ENCODE results near the gene THEM4.

The THEM4 gene

GRCh38 chr1:151833172-151833900 lies 76.0 kb downstream of the THEM4 start:
- DNase-seq, result no peak

GRCh38 chr1:151832318-151832980 lies 76.9 kb downstream of the THEM4 start:
- DNase-seq, result no peak

DNA sequence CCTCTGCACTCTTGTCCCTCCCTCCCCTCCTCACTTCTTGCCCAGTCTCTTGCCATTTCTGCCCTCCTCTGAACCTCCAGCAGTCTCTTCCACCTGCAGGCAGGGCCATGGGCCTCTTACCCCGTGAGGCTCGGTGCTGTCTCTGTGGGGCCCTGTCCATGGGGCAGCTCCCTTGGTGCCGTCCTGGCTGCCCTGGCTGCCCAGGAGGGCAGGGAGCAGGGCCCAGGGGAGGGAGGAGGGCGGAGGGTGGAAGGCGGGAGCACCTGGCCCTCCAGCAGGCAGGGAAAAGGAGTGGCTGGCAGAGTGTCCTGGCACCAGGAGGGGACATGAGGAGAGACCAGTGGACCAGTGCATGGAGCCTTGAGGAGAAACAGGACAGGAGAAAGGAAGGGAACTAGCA lies 77.7 kb downstream of the THEM4 start, which contains the start of gene RORC:
Gene RORC, minus strand, starts transcription at position 198 of the 400 bp plus-strand sequence. Its CDS starts 38 bp downstream, at position 160.
- no peak for DNase-seq

DNA sequence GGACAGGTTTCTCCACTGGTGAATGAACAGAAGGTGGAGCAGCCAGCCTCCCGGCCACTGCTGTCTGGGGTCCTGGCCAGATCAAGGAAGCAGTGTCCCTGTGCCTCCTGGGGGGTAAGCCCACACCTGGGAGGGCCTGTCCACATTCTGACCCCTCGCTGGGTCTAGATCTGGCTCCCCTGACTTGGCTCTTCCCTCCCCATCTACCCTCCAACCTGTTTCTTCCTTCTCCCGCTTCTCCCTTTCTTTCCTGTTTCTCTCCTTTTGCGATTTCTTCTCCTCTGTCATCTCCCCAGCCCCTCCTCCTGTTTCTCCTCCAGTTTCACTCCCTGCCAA lies 78.1 kb downstream of the THEM4 start:
- no peak for DNase-seq

DNA sequence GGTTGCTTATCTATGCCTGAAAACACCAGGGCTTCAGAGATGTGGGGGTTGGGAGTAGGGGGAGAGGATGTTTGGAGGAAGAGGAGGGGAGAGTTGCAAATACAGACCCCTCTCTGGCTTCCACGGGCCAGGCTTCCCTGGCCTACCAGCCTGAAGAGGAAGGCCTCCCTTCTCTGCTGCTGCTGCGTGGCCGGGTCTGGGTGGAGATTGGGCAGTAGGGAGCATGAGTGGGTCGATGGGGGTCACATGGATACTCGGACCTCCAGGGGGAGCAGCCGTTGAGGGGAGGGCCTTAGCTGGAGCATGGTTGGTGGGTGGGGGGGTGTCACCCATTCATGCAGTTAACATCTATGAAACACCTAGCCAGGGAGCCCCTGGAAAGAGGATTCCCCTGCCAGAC lies 79.3 kb downstream of the THEM4 start:
- DNase-seq, result no peak

DNA sequence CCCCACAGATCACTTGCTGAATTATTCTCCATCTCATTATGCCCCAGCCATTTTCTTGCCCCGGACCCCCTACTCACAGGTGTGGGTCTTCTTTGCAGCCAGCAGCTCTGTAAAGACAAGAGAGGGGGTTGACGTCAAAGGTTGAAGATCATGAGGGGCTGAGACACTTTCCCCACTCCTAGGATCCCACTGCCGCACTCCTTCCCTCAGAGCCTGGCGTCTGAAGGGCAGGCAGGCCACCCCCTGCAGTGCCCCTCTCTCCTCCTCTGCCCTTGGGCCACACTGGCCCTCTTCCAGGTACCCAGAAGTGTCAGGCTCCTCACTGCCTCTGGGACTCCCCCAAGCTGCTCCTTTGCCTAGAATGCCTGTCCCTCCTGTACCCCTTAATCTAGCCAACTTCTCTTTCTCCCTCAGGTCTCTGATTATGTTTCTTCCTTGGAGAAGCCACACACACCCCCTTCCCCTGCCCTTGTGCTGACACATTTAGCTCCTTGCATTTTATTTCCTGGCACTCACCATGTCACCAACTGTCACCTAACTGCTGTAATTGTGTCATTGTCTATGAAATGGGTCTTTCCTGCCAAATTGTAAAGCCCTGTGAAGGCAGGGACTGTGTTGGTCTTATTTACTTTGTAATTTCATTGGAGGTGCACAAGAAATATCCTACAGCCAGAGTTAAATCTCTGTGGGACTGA lies 79.8 kb downstream of the THEM4 start:
- no peak for DNase-seq

GRCh38 chr1:151828921-151829320 lies 80.4 kb downstream of the THEM4 start:
- peak; percentile 33 for DNase-seq

DNA sequence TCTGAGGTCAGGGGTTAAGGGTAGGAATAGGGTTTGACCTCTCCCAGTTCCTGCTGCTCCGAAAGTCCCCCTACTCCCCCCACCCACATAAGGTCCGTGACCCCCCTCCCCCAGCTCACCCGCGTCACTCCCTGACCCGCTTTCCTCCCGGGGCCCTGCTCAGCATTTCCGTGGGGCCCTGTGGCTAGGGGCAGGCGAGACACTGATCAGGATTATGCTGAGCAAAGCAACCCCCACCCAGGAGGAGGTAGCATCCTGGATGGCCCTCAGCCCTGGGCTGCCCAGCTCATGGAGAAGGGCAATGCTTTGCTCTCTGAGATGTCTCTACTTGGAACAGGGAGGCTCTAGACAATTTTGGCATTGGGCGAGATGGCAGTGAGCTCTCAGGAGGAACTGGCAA lies 81.5 kb downstream of the THEM4 start:
- DNase-seq, result no peak

DNA sequence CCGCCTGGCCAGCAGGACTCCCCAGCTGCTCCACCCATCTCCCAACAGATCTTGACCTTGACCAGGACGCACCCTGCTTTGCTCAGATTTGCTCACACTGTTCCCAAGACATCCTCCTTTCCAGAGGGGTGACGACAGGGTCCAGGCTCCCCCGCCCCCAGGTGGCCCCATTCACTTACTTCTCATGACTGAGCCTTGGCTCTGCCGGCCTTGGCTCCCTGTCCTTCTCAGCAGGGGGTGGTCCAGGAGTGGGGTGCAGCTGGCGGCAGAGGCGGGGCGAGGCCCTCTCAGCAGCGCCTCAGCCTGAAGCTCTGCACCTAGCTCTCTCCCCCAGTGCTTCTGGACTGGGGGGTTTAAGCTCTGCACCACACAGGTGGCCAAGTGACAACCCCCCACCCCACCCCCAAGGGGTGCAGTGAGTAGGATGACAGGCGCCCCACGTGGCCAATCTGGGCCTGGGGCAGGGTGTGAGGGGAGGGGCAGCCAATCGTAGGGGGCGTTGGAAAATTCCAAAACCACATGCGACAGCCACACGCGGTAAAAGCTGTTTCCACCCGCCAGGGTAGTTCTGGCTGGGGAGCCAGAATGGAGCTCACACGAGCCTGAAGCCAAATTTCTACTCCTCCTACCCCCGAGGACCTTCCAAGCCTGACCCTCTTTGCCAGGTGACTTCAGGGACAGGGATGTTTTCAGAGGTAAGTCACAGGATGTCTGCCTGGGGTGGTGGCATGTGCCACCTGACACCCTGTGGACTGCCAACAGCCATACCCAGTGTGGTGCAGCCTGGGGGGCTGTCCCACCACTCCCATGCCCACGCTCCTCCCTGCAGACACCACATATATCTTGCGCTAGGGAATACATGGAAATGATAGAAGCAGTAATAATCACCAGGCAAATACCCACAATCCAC lies 83.3 kb downstream of the THEM4 start:
- no peak for DNase-seq

DNA sequence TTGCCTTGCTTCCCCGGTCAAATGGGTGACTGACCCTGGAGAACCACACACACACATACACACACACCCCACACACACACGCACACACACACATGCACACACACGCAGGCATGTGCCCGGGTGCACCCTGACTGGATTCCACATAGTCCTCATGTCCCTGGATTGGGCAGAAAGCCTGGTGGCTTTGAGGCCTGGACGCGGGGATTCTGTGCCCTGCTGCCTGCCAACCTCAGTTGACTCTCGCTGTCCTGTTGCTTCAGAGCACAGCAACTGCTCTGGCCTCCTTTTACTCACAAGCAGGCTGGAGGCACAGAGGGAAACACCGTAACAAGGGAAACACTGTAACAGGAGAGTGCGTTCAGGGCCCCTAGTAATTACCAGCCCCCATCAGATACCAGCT lies 84.1 kb downstream of the THEM4 start:
- no peak for DNase-seq
